ENCODE results near the gene CAMTA1.

DNA sequence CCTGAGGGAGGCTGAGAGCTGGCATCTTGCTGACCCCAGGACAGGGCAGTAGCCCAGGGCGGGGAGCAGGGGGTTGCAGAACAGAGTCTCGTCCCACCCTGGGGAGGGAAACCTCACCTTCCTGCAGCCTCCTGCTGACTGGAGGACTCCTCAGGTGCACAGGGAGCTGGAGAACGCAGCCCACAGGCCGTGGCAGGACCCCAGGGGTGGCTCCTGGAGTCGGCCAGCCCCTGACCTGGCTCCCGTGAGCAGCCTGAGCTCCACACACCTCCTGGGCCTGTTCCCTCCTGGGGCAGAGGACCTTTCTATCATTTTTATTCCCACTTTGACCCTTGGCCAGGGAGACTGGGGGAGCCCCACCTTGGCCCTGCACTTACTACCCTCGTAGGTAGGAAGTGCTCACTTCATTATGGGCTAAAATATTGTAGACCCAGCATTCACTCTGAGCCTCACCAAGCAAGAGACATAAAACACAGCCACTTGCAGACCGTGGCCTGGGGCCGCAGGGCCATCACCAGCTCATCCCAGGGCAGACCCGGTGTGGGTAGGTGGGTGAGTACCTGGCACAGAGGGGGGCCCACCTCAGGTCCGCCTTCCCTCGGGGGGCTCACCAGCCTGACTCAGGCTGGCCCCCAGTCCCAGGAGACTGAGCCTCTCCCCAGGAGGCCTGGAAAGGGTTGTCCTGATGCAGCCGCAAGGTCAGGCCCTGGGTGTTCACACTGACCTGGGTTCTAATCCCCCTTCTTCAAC is 698.6 kb downstream of the CAMTA1 start:
- no peak for TF ChIP-seq POLR2A (IDR thresholded peaks at IDR 0.05; ENCODE audit: borderline replicate concordance, extremely low read depth, insufficient read depth, insufficient read length)
- TF ChIP-seq, protein P1, sequence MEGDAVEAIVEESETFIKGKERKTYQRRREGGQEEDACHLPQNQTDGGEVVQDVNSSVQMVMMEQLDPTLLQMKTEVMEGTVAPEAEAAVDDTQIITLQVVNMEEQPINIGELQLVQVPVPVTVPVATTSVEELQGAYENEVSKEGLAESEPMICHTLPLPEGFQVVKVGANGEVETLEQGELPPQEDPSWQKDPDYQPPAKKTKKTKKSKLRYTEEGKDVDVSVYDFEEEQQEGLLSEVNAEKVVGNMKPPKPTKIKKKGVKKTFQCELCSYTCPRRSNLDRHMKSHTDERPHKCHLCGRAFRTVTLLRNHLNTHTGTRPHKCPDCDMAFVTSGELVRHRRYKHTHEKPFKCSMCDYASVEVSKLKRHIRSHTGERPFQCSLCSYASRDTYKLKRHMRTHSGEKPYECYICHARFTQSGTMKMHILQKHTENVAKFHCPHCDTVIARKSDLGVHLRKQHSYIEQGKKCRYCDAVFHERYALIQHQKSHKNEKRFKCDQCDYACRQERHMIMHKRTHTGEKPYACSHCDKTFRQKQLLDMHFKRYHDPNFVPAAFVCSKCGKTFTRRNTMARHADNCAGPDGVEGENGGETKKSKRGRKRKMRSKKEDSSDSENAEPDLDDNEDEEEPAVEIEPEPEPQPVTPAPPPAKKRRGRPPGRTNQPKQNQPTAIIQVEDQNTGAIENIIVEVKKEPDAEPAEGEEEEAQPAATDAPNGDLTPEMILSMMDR (IDR thresholded peaks at IDR 0.05 in 2 of 3, conservative IDR thresholded peaks at IDR 0.05 in 1 of 3; ENCODE audit: borderline replicate concordance in 1 of 3, insufficient read depth in 1 of 3, low read depth in 2 of 3, low read length in 2 of 3): no peak
- no peak for TF ChIP-seq REST (IDR thresholded peaks at IDR 0.05; ENCODE audit: low read depth)
- TF ChIP-seq ZFX (IDR thresholded peaks at IDR 0.05): no peak
- no peak for TF ChIP-seq RAD21 (IDR thresholded peaks at IDR 0.05; ENCODE audit: low read depth)
- TF ChIP-seq YY1 (IDR thresholded peaks at IDR 0.05; ENCODE audit: extremely low read depth, insufficient replicate concordance, low read depth, low read length): no peak
- TF ChIP-seq EZH2phosphoT487 (IDR thresholded peaks at IDR 0.05; ENCODE audit: borderline replicate concordance): no peak
- no peak for TF ChIP-seq SP1 (IDR thresholded peaks at IDR 0.05; ENCODE audit: low read depth)
- TF ChIP-seq EZH2 (IDR thresholded peaks at IDR 0.05): no peak
- TF ChIP-seq TCF7L2 (IDR thresholded peaks at IDR 0.05; ENCODE audit: borderline replicate concordance, extremely low read depth, insufficient read depth, insufficient read length): no peak
- TF ChIP-seq POLR2AphosphoS5 (IDR thresholded peaks at IDR 0.05; ENCODE audit: low read depth, low read length): no peak
- TF ChIP-seq SRF (IDR thresholded peaks at IDR 0.05; ENCODE audit: low read depth): no peak

Data from HCT116 (cell line).